Sigmoid colon (tissue), 7 donors: ENCODE measurements around the gene SPANXB1. TPM values are rescaled to one million over a fixed set of nuclear protein-coding genes. Genes with fewer than 3 reads are reported as not detected.
"Not testable (repeated sequence)": the region's sequence is repeated elsewhere in the genome, so short reads cannot be mapped to it uniquely, and the experiment has no call there.

Experiments used
- DNase-seq: peaks from one replicate; pipeline ENCODE4 v3.0.0-alpha.2; 2019
- H3K27ac ChIP-seq, 4 donors: fragments of 200-600 bp; sonication (generic); one replicate each; pipeline ENCODE4 v1.5.1; 2016 to 2019; ENCODE audit warnings: mild to moderate bottlenecking in 1 of 4
- H3K27me3 ChIP-seq, 3 donors: fragments of 200-600 bp; sonication (generic); one replicate each; pipeline ENCODE4 v1.5.1; 2019; ENCODE audit warnings: mild to moderate bottlenecking in 1 of 3
- H3K36me3 ChIP-seq, 4 donors: fragments of 200-600 bp; sonication (generic); one replicate each; pipeline ENCODE4 v1.5.1; 2016 to 2019
- H3K4me1 ChIP-seq, 4 donors: fragments of 200-600 bp; sonication (generic); one replicate each; pipeline ENCODE4 v1.5.1; 2017 to 2019
- H3K4me3 ChIP-seq, 4 donors: fragments of 200-600 bp; sonication (generic); one replicate each; pipeline ENCODE4 v1.5.1; 2017 to 2019; ENCODE audit warnings: mild to moderate bottlenecking in 2 of 4, moderate library complexity in 1 of 4
- H3K9me3 ChIP-seq, 4 donors: fragments of 200-600 bp in 3 of 4; sonication (generic) in 3 of 4; one replicate each; pipeline versions ENCODE4 v1.5.1 to v1.6.1; 2013 to 2019
- CTCF ChIP-seq, 4 experiments: fragments of 450-650 bp in 3 of 4; fragments of 200-600 bp in 1 of 4; IDR thresholded peaks; one replicate each; pipeline ENCODE4 v1.5.1; 2016 to 2019; ENCODE audit warnings: antibody characterized with exemption in 4 of 4, mild to moderate bottlenecking in 3 of 4, moderate library complexity in 2 of 4
- EP300 ChIP-seq, 4 donors: sonication (generic); formaldehyde crosslinking; IDR thresholded peaks; one replicate each; pipeline ENCODE4 v1.6.1; 2017; ENCODE audit warnings: antibody characterized with exemption in 4 of 4
- POLR2A ChIP-seq, 2 donors: fragments of 450-650 bp; IDR thresholded peaks; one replicate each; pipeline ENCODE4 v1.6.1; 2016; ENCODE audit warnings: antibody characterized with exemption in 2 of 2, mild to moderate bottlenecking in 2 of 2, moderate library complexity in 2 of 2
- POLR2AphosphoS5 ChIP-seq, 4 donors: sonication (generic); formaldehyde crosslinking; IDR thresholded peaks; one replicate each; pipeline ENCODE4 v1.6.1; 2017; ENCODE audit warnings: antibody characterized with exemption in 4 of 4
- WGBS, 2 donors: extraction: QIAGEN DNeasy Blood & Tissue Kit; methylation state at CpG; one replicate each; pipeline ENCODE4 v1.1.7; 2013; 5-methylcytosine and 5-hydroxymethylcytosine counted together
- intact Hi-C: fragments of 100-400 bp; cut with DNase I; formaldehyde crosslinking; loops from one replicate; pipeline ENCODE4 v1.15.1; 2023
- polyA plus RNA-seq, 3 donors: library from polyadenylated mRNA; stranded (reverse); fragments of 200-250 nt; gene quantifications; one replicate each; pipeline ENCODE4 v1.2.3, GENCODE V29; 2013
- total RNA-seq, 4 donors: library from RNA; depleted of rRNA; stranded (reverse); fragments of >200 nt; gene quantifications; one replicate each; pipeline ENCODE4 v1.1.0, GENCODE V29; 2016
- donor health status: healthy with polysubstance abuse.
- donor health status: Bipolar disorder and iron deficiency.
- donor health status: healthy.

Gene SPANXB1
- total RNA-seq (not detected), polyA plus RNA-seq (not detected)

- H3K9me3 ChIP-seq, H3K4me3 ChIP-seq, H3K27me3 ChIP-seq, H3K27ac ChIP-seq, DNase-seq, H3K4me1 ChIP-seq, intact Hi-C loops, H3K36me3 ChIP-seq: not testable (repeated sequence)
- WGBS, 2 donors = 93 to 94% methylated on average over 13 of the region's 13 CpGs
These were observed at the start of gene SPANXB1 for GRCh38 chrX:141002568-141002967. Gene SPANXB1, plus strand, starts transcription at chrX:141002594. Its CDS starts 100 bp downstream, at chrX:141002694.

GRCh38 chrX:140967036-140967435 lies 35.4 kb upstream of the SPANXB1 start:
- intact Hi-C loops = no loop called here
- H3K9me3 ChIP-seq = no peaks in the 10 kb centered on the region
- no peaks in the 10 kb centered on the region for H3K36me3 ChIP-seq
- no peak overlapping the region for H3K4me3 ChIP-seq
- no peaks in the 10 kb centered on the region for H3K4me1 ChIP-seq
- TF ChIP-seq POLR2A (IDR thresholded peaks at IDR 0.05) (no peak), CTCF (IDR thresholded peaks at IDR 0.05) (no peak), EP300 (IDR thresholded peaks at IDR 0.05) (no peak), POLR2AphosphoS5 (IDR thresholded peaks at IDR 0.05) (no peak)
- no peak overlapping the region for H3K27ac ChIP-seq
- no peaks in the 10 kb centered on the region for H3K27me3 ChIP-seq
- DNase-seq = no peak
- WGBS, 2 donors = 60 to 70% methylated on average over 3 of the region's 3 CpGs

- H3K4me3 ChIP-seq = no peak overlapping the region
- H3K27ac ChIP-seq = no peak overlapping the region
- no peaks in the 10 kb centered on the region for H3K4me1 ChIP-seq
- intact Hi-C loops = no loop called here
- 68 to 75% methylated on average over 4 of the region's 4 CpGs for WGBS, 2 donors
- H3K27me3 ChIP-seq = no peaks in the 10 kb centered on the region
- H3K9me3 ChIP-seq = no peaks in the 10 kb centered on the region
- DNase-seq = no peak
- no peaks in the 10 kb centered on the region for H3K36me3 ChIP-seq
- TF ChIP-seq EP300 (IDR thresholded peaks at IDR 0.05) (no peak), POLR2A (IDR thresholded peaks at IDR 0.05) (no peak), POLR2AphosphoS5 (IDR thresholded peaks at IDR 0.05) (no peak), CTCF (IDR thresholded peaks at IDR 0.05) (no peak)
These were observed 31.1 kb upstream of the SPANXB1 start for GRCh38 chrX:140971099-140971795.

- no peaks in the 10 kb centered on the region for H3K4me1 ChIP-seq
- no peaks in the 10 kb centered on the region for H3K9me3 ChIP-seq
- no peak overlapping the region for H3K4me3 ChIP-seq
- no peak for TF ChIP-seq EP300 (IDR thresholded peaks at IDR 0.05)
- no peak for TF ChIP-seq POLR2A (IDR thresholded peaks at IDR 0.05)
- TF ChIP-seq POLR2AphosphoS5 (IDR thresholded peaks at IDR 0.05) = no peak
- TF ChIP-seq CTCF (IDR thresholded peaks at IDR 0.05) = no peak
- no peak overlapping the region for H3K27ac ChIP-seq
- no peak for DNase-seq
- WGBS, 2 donors = 77 to 85% methylated on average over 3 of the region's 3 CpGs
- no peaks in the 10 kb centered on the region for H3K27me3 ChIP-seq
- intact Hi-C loops = no loop called here
- no peaks in the 10 kb centered on the region for H3K36me3 ChIP-seq
These were observed 26.9 kb upstream of the SPANXB1 start for GRCh38 chrX:140975472-140975871.

GRCh38 chrX:140980271-140980670 lies 22.1 kb upstream of the SPANXB1 start:
- DNase-seq = no peak
- WGBS, 2 donors = 92 to 96% methylated on average over 3 of the region's 3 CpGs
- no peaks in the 10 kb centered on the region for H3K36me3 ChIP-seq
- no peaks in the 10 kb centered on the region for H3K4me1 ChIP-seq
- intact Hi-C loops = no loop called here
- H3K9me3 ChIP-seq = no peaks in the 10 kb centered on the region
- no peaks in the 10 kb centered on the region for H3K27me3 ChIP-seq
- no peak overlapping the region for H3K4me3 ChIP-seq
- H3K27ac ChIP-seq = no peak overlapping the region
- TF ChIP-seq POLR2AphosphoS5 (IDR thresholded peaks at IDR 0.05) (no peak), CTCF (IDR thresholded peaks at IDR 0.05) (no peak), POLR2A (IDR thresholded peaks at IDR 0.05) (no peak), EP300 (IDR thresholded peaks at IDR 0.05) (no peak)
